ENCODE results near the gene OR6C76.
A peak's percentile ranks its signal among the peaks of the same experiment; 100 is the strongest.
"Not testable (repeated sequence)": the region's sequence is repeated elsewhere in the genome, so short reads cannot be mapped to it uniquely, and the experiment has no call there.

The OR6C76 gene

GRCh38 chr12:55425954-55426353 lies at the start of gene OR6C76:
OR6C76 (plus strand) TSS chr12:55426254; CDS start chr12:55426254, 0 bp downstream.
- no peak for DNase-seq

GRCh38 chr12:55385891-55386290 lies 40.2 kb upstream of the OR6C76 start:
- DNase-seq = no peak

GRCh38 chr12:55392032-55392795 lies 33.8 kb upstream of the OR6C76 start:
- no peak for DNase-seq

GRCh38 chr12:55396326-55396725 lies 29.7 kb upstream of the OR6C76 start:
- DNase-seq = no peak

GRCh38 chr12:55400229-55400628 lies 25.8 kb upstream of the OR6C76 start, which contains the start of gene OR6C65:
OR6C65 (plus strand) TSS chr12:55400529; CDS start chr12:55400529, 0 bp downstream.
- DNase-seq = no peak

- DNase-seq = no peak
Observed at GRCh38 chr12:55407866-55408265, 18.2 kb upstream of the OR6C76 start.

DNA sequence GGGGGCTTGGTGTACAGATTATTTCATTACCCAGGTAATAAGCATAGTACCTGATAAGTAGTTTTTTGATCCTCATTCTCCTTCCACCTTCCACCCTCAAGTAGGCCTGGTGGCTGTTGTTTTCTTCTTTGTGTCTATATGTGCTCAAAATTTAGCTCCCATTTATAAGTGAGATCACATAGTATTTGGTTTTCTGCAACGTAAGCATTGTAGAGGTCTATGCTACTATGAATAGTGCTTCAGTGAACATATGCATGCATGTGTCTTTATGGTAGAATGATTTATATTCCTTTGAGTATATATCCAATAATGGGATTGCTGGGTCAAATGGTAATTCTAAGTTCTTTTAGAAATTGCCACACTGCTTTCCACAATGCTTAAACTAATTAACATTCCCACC lies 16.9 kb upstream of the OR6C76 start:
- not testable (repeated sequence) for DNase-seq

- not testable (repeated sequence) for DNase-seq
Observed at GRCh38 chr12:55412138-55412537, 13.9 kb upstream of the OR6C76 start.

DNA sequence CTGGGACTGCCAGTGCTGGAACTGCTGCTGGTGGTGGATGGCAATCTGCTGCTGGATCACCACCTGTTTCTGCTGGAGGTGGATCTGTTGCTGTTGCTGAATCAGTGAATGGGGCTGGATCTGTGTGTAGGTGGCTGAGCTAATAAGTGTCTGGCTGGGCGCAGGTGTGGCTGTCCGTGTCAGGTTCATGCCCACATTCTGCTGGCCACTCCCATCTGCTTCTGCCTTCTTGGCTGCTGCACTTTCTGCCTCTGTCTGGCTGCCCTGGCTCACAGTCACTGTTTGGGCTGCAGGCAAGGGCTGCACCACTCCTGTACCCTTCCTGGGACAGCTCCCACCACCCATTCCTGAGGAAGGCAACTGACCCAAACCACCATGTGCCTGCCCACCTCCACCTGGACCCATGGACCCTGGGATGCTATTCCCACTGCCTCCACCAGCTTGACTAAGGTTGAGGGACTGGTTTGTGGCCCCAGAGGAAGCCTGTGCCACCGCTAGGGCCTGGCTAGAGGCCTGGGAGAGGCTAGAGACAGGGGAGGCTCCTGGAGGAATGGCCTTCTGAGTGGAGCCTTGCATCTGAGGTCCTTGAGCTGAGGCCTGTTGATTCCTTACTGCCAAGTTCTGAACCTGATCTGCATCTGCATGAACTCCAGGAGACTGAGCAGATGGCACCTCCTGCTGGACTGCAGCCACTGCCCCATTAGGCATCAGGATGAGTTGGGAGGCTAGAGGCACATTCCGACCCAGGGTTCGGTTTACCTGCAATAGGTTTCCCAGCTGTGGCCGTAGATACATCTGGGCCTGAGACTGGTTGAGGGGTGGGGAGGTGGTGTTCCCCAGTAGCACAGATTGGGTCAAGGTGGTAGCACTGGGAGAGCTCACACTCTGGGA lies 12.3 kb upstream of the OR6C76 start:
- not testable (repeated sequence) for DNase-seq

- not testable (repeated sequence) for DNase-seq
Observed at GRCh38 chr12:55414396-55414823, 11.6 kb upstream of the OR6C76 start.

GRCh38 chr12:55414889-55415288 lies 11.2 kb upstream of the OR6C76 start:
- not testable (repeated sequence) for DNase-seq

DNA sequence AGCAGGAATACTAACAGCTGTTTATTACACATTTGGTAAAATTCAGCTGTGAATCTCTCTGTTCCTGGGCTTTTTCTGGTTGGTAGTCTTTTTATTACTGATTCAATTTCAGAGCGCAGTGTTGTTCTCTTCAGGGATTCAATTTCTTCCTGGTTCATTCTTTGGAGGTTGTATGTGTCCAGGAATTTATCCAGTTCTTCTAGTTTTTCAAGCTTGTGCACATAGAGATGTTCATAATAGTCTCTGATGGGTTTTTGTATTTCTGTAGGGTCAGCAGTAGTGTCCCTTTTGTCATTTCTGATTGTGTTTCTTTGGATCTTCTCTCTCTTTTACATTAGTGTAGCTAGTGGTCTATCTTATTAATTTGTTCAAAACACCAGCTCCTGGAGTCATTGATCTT lies 9.1 kb upstream of the OR6C76 start:
- DNase-seq = no peak

DNA sequence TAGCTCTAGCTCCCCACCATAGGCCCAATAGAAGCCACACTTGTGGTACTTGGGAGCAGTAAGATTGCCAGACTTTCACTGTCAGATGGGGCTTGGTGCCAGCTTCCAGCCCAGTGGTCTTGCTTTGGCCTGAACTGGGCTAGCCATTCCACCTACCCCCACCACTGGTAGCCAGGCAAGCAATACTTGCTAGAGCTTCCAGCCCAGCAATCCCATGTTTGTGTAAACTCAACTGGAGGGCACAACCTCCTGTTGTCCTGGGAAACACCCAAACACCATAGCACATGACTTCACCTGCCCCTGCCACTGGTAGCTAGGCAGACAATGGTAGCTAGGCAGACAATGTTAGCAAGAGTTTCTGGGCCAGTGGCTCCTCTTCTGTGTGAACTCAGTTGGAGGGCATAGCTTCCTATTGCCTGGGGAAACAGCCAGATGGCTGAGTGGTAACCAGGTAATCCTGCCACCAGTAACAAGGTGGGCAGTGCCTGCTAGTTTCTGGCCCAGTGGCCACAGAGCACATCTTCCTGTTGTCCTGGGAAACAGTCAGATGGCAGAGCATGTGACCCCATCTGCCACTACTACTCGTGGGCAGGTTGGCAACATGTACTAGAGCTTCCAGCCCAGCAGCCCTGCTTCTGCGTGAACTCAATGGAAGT lies 5.6 kb upstream of the OR6C76 start:
- no peak for DNase-seq

- no peak for DNase-seq
Observed at GRCh38 chr12:55428331-55429243, 2.5 kb downstream of the OR6C76 start.

GRCh38 chr12:55441233-55441632 lies 15.2 kb downstream of the OR6C76 start:
- DNase-seq = not testable (repeated sequence)

GRCh38 chr12:55443776-55444175 lies 17.7 kb downstream of the OR6C76 start, which contains the start of gene OR6C2:
OR6C2 (plus strand) TSS chr12:55444076; CDS start chr12:55452214, 8,138 bp downstream.
- no peak for DNase-seq

DNA sequence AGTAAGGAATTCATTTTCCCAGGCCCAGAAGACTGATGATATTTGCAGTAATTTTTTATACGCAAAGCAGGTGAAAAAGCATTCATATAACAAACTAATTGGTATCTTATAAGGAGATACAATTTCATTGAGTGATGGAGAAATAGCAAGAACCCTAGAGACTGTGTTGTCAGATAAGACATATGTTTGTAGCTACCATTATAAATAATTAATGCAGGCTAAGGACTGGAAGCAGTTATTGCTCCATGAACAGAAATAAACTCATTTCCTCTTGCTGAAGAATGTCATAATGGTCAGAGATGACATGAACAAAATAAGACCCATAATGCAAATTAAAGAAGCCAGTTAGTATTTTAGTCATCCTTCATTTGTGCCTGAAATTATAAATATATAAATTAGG lies 19.3 kb downstream of the OR6C76 start:
- no peak for DNase-seq

DNA sequence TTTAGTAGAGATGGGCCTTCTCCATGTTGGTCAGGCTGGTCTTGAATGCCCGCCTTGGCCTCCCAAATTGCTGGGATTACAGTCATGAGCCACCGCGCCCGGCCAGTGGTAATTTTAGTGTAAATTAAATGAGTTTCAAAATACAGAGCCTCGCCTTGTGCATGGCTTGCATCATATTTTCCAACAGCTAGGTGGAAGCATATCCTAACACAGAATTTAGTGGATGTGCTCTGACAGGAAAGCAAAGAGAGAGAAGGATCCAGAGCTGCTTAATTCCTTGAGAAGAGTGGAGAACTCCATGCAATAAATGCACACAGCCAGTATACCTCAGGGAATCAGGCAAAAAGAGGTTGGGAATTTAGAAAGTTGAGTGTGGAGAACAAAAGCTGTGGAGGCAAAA lies 20.3 kb downstream of the OR6C76 start:
- peak; percentile 10 for DNase-seq

DNA sequence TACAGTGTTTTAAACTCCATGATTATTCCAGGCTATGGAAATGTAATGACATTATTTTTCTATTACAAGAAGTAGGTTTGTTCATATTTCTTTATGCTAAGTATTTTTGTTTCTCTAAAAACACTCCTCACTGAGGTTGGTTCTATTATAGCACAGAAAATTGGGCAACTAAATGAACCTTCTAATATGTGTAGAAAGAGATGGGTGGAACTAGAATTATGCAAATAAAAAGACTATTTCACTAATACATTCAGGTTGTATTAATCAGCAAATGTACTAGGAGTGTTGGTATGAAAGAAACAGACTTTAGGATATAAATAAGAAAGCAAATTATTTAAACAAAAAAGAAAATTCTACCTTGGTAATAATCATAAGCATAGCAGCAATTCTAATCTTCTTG lies 22.8 kb downstream of the OR6C76 start:
- no peak for DNase-seq

DNA sequence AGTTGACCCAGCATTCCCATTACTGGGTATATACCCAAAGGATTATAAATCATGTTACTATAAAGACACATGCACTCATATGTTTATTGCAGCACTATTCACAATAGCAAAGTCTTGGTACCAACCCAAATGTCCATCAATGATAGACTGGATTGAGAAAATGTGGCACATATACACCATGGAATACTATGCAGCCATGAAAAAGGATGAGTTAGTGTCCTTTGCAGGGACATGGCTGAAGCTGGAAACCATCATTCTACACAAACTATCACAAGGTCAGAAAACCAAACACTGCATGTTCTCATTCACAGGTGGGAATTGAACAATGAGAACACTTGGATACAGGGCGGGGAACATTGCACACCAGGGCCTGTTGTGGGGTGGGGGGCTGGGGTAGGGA lies 38.9 kb downstream of the OR6C76 start:
- not testable (repeated sequence) for DNase-seq

- DNase-seq = no peak
Observed at GRCh38 chr12:55467836-55468235, 41.8 kb downstream of the OR6C76 start.

DNA sequence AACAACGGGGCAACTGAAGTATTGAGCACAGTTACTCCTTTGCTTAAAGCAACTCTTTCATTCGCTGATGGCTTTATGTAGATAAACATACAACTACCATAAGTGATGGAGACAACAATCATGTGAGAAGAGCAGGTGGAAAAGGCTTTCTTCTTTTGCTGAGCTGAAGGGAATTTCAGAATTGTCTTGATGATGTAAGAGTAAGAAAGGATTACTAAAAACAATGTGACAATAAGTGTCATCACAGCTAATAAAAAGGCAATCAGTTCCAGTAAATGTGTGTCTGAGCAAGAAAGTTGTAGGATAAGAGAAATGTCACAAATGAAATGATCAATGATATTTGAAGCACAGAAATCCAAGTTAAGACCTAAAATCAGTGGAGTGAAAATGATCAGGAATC lies 43.2 kb downstream of the OR6C76 start:
- no peak for DNase-seq

Data from DMS153 (cell line).